Tibial nerve (tissue), 4 donors: ENCODE results near the gene ANKRD66.
A peak's percentile ranks its signal among the peaks of the same experiment; 100 is the strongest.

Experiments used
- CTCF ChIP-seq, 5 experiments: fragments of 200-600 bp in 3 of 5; fragments of 450-650 bp in 2 of 5; sonication (generic) in 3 of 5; IDR thresholded peaks; one replicate each; pipeline ENCODE4 v1.5.1; 2016 to 2019; ENCODE audit warnings: antibody characterized with exemption in 5 of 5, mild to moderate bottlenecking in 3 of 5, moderate library complexity in 2 of 5
- EP300 ChIP-seq, 2 donors: sonication (generic); formaldehyde crosslinking; IDR thresholded peaks; one replicate each; pipeline ENCODE4 v1.6.1; 2017; ENCODE audit warnings: antibody characterized with exemption in 2 of 2, mild to moderate bottlenecking in 1 of 2
- POLR2A ChIP-seq, 2 donors: fragments of 450-650 bp; IDR thresholded peaks; one replicate each; pipeline ENCODE4 v1.6.1; 2017; ENCODE audit warnings: antibody characterized with exemption in 2 of 2, mild to moderate bottlenecking in 2 of 2, moderate library complexity in 2 of 2

- TF ChIP-seq POLR2A (IDR thresholded peaks at IDR 0.05) (no peak), CTCF (IDR thresholded peaks at IDR 0.05) (peak; percentile 44 to 54 (median 54)), EP300 (IDR thresholded peaks at IDR 0.05) (no peak)
Observed at GRCh38 chr6:46781478-46782378, 35.0 kb downstream of the ANKRD66 start.
